ENCODE measurements around the gene TSHZ3.

TSHZ3 gene

DNA sequence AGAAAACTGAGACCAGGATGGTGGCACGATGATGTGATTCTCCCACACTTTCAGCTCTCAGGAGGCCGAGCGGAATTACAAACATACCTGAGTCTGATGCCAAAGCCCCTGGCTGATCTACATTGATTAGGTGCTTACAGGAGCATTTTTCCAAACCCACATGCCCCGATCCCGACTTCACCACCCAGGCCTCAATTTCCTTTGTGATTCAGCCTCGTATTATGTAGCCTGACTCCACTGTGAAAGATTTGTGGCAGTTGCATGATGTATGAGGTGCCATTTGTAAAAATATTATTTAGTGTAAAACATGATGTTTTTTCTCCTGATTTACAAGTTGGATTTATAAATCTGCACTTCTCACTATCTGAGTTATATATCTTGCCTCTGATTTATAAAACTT is 118.0 kb downstream of the TSHZ3 start:
- DNase-seq (ENCODE audit: low read depth, low spot score), result peak; percentile 35

GRCh38 chr19:31226151-31226935 is 122.9 kb downstream of the TSHZ3 start:
- no peak for DNase-seq (ENCODE audit: low read depth, low spot score)

Data from astrocyte of the hippocampus (primary cell).